ENCODE measurements around the gene AK9. TPM values are rescaled to one million over a fixed set of nuclear protein-coding genes. Genes with fewer than 3 reads are reported as not detected.

AK9 gene
- total and polyA plus RNA-seq, 2 of the 4 experiments (the other 2 are of a cell fraction), result 1.7 to 1.8 TPM

DNA sequence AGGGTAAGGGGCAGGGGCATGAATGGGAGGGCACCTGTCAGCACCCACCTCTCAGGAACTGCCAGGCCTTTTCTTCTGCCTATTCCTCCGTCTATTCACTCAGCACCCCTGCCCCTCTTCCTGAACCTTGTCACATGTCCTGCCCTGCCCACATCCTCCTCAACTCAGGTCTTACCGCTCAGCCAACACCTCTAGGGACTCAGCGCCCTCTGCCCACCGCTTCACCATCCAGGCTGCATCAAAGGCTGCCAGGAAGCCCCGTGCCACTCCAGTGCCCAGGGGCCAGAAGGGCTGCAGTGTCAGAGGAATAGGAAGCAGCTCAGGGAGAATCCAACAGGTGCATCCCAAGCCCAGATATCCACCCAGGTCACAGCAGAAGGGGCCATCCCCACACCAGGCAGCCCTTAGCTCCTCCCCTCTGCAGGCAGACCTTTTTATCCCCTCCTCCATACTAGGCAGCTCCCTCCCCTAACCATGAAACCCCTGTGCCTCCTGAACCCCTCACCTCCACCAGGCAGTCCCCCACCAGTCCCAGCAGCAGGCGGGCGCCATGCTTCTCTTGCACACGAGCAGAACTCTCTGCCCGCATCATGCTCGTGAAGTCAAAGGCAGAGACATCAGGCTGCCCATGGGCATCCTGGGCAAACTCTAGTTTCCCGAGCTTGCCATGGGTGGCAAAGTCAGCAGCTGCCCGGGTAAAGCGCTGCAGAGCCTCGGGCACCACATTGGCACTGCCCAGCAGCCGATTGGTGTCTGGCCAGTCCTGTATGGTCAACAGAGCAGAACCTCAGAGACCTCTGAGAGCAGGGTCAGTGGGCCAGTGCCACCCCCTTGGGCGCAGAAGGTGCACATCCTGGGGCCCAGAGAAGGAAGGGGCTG is 241.0 kb downstream of the AK9 start (continued):
- no peak for TF ChIP-seq FOS (IDR thresholded peaks at IDR 0.05; ENCODE audit: low read depth, low read length)

DNA sequence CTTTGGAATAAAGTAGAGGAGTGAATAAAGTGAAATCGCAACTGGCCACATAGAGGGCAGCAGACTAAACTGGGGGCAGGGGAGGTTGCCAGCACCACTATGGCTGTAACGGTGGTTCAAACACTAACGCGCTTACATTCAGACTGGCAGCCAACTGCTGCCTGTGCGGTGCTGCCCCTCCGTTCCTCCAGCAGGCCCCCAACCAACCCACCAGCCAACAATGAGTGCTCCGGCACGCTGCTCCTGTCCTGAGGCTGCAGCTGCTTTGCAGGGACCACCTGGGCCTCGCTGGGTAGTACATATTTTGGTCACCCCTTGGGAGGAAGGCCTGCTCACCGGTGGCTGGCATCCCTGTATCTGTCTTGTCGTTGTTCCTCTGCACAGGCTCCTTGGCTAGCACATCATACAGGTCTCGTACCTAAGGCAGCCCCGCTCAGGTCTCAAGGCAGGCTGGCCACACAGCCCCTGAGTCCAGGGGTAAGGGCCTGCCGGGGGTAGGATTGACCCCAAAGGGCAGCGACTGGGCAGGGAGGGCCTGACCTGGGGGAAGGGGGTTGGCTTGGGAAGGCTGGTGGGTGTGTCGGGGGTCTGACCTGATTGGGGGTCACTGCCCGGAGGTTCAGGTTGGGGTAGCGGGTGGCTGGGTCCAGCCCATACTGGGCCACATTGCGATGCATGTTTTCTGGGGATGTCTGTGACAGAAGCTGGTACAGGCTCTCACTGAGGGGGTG is 241.8 kb downstream of the AK9 start:
- no peak overlapping the region for H2BK20ac ChIP-seq (ENCODE audit: low read depth, low read length)
- no peak overlapping the region for H3K9ac ChIP-seq (ENCODE audit: low read depth, low read length)
- H4K8ac ChIP-seq (ENCODE audit: low read depth in 2 of 2, low read length in 2 of 2), result no peak overlapping the region
- no peak overlapping the region for H3K27ac ChIP-seq (ENCODE audit: insufficient read depth, low read length)
- no peak overlapping the region for H2AFZ ChIP-seq (replicated peaks; ENCODE audit: low read length, poor library complexity)
- intact Hi-C loops (cut with micrococcal nuclease) (no loop called here), dilution Hi-C loops (cut with HindIII; ENCODE audit: low sequenced_read_pairs, unreplicated experiment) (no loop called here), in situ Hi-C loops (cut with MboI; ENCODE audit: low sequenced_read_pairs) (no loop called here)
- no peak overlapping the region for H3K4me3 ChIP-seq (ENCODE audit: insufficient read depth, low read depth, low read length)
- TF ChIP-seq MXI1 (IDR thresholded peaks at IDR 0.05; ENCODE audit: borderline replicate concordance, low read depth, low read length), result no peak
- no peak for TF ChIP-seq RCOR1 (IDR thresholded peaks at IDR 0.05; ENCODE audit: insufficient replicate concordance, low read length)
- no peak for TF ChIP-seq CEBPB (IDR thresholded peaks at IDR 0.05; ENCODE audit: low read depth, low read length)
- no peak for TF ChIP-seq RAD21 (IDR thresholded peaks at IDR 0.05; ENCODE audit: low read length)
- no peak for TF ChIP-seq NFE2L2 (IDR thresholded peaks at IDR 0.05; ENCODE audit: low read depth, low read length)
- TF ChIP-seq, protein P1, sequence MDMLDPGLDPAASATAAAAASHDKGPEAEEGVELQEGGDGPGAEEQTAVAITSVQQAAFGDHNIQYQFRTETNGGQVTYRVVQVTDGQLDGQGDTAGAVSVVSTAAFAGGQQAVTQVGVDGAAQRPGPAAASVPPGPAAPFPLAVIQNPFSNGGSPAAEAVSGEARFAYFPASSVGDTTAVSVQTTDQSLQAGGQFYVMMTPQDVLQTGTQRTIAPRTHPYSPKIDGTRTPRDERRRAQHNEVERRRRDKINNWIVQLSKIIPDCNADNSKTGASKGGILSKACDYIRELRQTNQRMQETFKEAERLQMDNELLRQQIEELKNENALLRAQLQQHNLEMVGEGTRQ (IDR thresholded peaks at IDR 0.05; ENCODE audit: low read depth, low read length), result no peak
- no peak for TF ChIP-seq MAFK (IDR thresholded peaks at IDR 0.05; ENCODE audit: low read depth, low read length)
- no peak for TF ChIP-seq RFX5 (IDR thresholded peaks at IDR 0.05; ENCODE audit: low read depth, low read length)
- TF ChIP-seq POLR2A (IDR thresholded peaks at IDR 0.05; ENCODE audit: low read depth, low read length), result no peak
- H3K4ac ChIP-seq (ENCODE audit: low read depth, low read length), result no peak overlapping the region
- H3K9me1 ChIP-seq (ENCODE audit: insufficient read depth, low read length), result peaks cover 16% of the 10 kb centered on the region
- no peak for ATAC-seq (ENCODE audit: low read depth)
- H2AK9ac ChIP-seq (replicated peaks; ENCODE audit: low read depth, low read length, poor library complexity), result no peak overlapping the region
- H4K91ac ChIP-seq (ENCODE audit: insufficient read depth, low read depth, low read length), result no peak overlapping the region
- no peak overlapping the region for H4K5ac ChIP-seq (ENCODE audit: low read depth, low read length)
- no peak overlapping the region for H3K14ac ChIP-seq (replicated peaks; ENCODE audit: low read depth, low read length)
- peaks cover 7% of the 10 kb centered on the region; the same call in 1 of the 2 replicates for H4K20me1 ChIP-seq (ENCODE audit: insufficient read depth, low read length)
- H3K23ac ChIP-seq (ENCODE audit: low read depth, low read length), result no peak overlapping the region
- no peak overlapping the region for H2AK5ac ChIP-seq (ENCODE audit: low read depth, low read length)
- H3K56ac ChIP-seq (ENCODE audit: extremely low read depth, insufficient read depth, low read length), result no peak overlapping the region
- no peak overlapping the region for H3K4me2 ChIP-seq (ENCODE audit: low read depth, low read length)
- CTCF ChIA-PET, result no interaction called here
- no peaks in the 10 kb centered on the region for H3K9me3 ChIP-seq (ENCODE audit: control insufficient read depth, insufficient read depth, low read length)
- H3K79me1 ChIP-seq (ENCODE audit: low read depth in 1 of 2, low read length in 2 of 2), result peaks cover 7 to 36% of the 10 kb centered on the region in 2 experiments
- POLR2A ChIA-PET (ENCODE audit: unreplicated experiment), result no interaction called here
- H3K18ac ChIP-seq (ENCODE audit: low read depth, low read length), result no peak overlapping the region
- H2BK5ac ChIP-seq (ENCODE audit: low read depth, low read length, poor library complexity, severe bottlenecking), result no peak overlapping the region
- peaks cover 68% of the 10 kb centered on the region for H3K36me3 ChIP-seq (ENCODE audit: control insufficient read depth, insufficient read depth, low read length)
- peaks cover 4% of the 10 kb centered on the region; the same call in 1 of the 2 replicates for H3K4me1 ChIP-seq (ENCODE audit: control insufficient read depth, insufficient read depth, low read length)
- no TSS peak for BruUV-seq (replicated peaks)
- no peaks in the 10 kb centered on the region for H3K27me3 ChIP-seq (ENCODE audit: control insufficient read depth, insufficient read depth, low read length)
- no peak overlapping the region for H2BK120ac ChIP-seq (ENCODE audit: low read depth, low read length)
- DNase-seq, result no peak
- no peak overlapping the region for H2BK15ac ChIP-seq (ENCODE audit: low read depth, low read length)
- WGBS, 2 experiments (ENCODE audit: extremely low coverage in 2 of 2, insufficient read length in 1 of 2), result 93% methylated on average over 10 of the region's 19 CpGs; no CpG with 5 or more reads in 1 of the 2 experiments
